ENCODE data around the gene CBFB. TPM values are rescaled to one million over a fixed set of nuclear protein-coding genes. Genes with fewer than 3 reads are reported as not detected.

CBFB gene
- total RNA-seq, 1 donor from 2014 or later = 61.3 TPM

GRCh38 chr16:67027046-67027445 lies 1.9 kb upstream of the CBFB start:
- no peaks in the 10 kb centered on the region for H3K36me3 Mint-ChIP-seq (ENCODE audit: low read depth)
- peak; percentile 40 for DNase-seq (ENCODE audit: low spot score)
- no peak for TF ChIP-seq CTCF (IDR thresholded peaks at IDR 0.05)
- H3K27me3 Mint-ChIP-seq (ENCODE audit: low read depth) = no peaks in the 10 kb centered on the region
- no peaks in the 10 kb centered on the region for H3K9me3 Mint-ChIP-seq (ENCODE audit: low read depth)
- H3K4me1 Mint-ChIP-seq (ENCODE audit: low read depth) = peaks cover 34% of the 10 kb centered on the region
- H3K4me3 Mint-ChIP-seq (ENCODE audit: unreplicated experiment) = no peak overlapping the region
- H3K27ac Mint-ChIP-seq (ENCODE audit: unreplicated experiment) = no peak overlapping the region

- DNase-seq (ENCODE audit: low spot score) = no peak
- no peaks in the 10 kb centered on the region for H3K36me3 Mint-ChIP-seq (ENCODE audit: low read depth)
- peak overlapping the region; percentile 83 for H3K27ac Mint-ChIP-seq (ENCODE audit: unreplicated experiment)
- peak overlapping the region; percentile 69 for H3K4me3 Mint-ChIP-seq (ENCODE audit: unreplicated experiment)
- H3K9me3 Mint-ChIP-seq (ENCODE audit: low read depth) = no peaks in the 10 kb centered on the region
- no peak for TF ChIP-seq CTCF (IDR thresholded peaks at IDR 0.05)
- no peaks in the 10 kb centered on the region for H3K27me3 Mint-ChIP-seq (ENCODE audit: low read depth)
- peaks cover 33% of the 10 kb centered on the region for H3K4me1 Mint-ChIP-seq (ENCODE audit: low read depth)
Measured at GRCh38 chr16:67028167-67028695, 718 bp upstream of the CBFB start.

- Mint-ChIP-seq H3K27ac (ENCODE audit: unreplicated experiment) (peak overlapping the region; percentile 85), H3K36me3 (ENCODE audit: low read depth) (peaks cover under 1% of the 10 kb centered on the region), H3K9me3 (ENCODE audit: low read depth) (no peaks in the 10 kb centered on the region), H3K4me3 (ENCODE audit: unreplicated experiment) (peak overlapping the region; percentile 87), H3K27me3 (ENCODE audit: low read depth) (no peaks in the 10 kb centered on the region), H3K4me1 (ENCODE audit: low read depth) (peaks cover 36% of the 10 kb centered on the region)
- DNase-seq (ENCODE audit: low spot score) = peak; percentile 77
- TF ChIP-seq CTCF (IDR thresholded peaks at IDR 0.05) = no peak
Measured at GRCh38 chr16:67029254-67030096, 526 bp downstream of the CBFB start.

GRCh38 chr16:67030221-67030962 lies 1.4 kb downstream of the CBFB start:
- H3K4me3 Mint-ChIP-seq (ENCODE audit: unreplicated experiment) = peak overlapping the region; percentile 87
- H3K4me1 Mint-ChIP-seq (ENCODE audit: low read depth) = peaks cover 42% of the 10 kb centered on the region
- no peak for TF ChIP-seq CTCF (IDR thresholded peaks at IDR 0.05)
- no peaks in the 10 kb centered on the region for H3K9me3 Mint-ChIP-seq (ENCODE audit: low read depth)
- peak overlapping the region; percentile 85 for H3K27ac Mint-ChIP-seq (ENCODE audit: unreplicated experiment)
- H3K36me3 Mint-ChIP-seq (ENCODE audit: low read depth) = peaks cover 1% of the 10 kb centered on the region
- no peaks in the 10 kb centered on the region for H3K27me3 Mint-ChIP-seq (ENCODE audit: low read depth)
- no peak for DNase-seq (ENCODE audit: low spot score)

- H3K4me3 Mint-ChIP-seq (ENCODE audit: unreplicated experiment) = no peak overlapping the region
- TF ChIP-seq CTCF (IDR thresholded peaks at IDR 0.05) = no peak
- peak overlapping the region; percentile 58 for H3K27ac Mint-ChIP-seq (ENCODE audit: unreplicated experiment)
- H3K27me3 Mint-ChIP-seq (ENCODE audit: low read depth) = no peaks in the 10 kb centered on the region
- no peaks in the 10 kb centered on the region for H3K9me3 Mint-ChIP-seq (ENCODE audit: low read depth)
- peaks cover 1% of the 10 kb centered on the region for H3K36me3 Mint-ChIP-seq (ENCODE audit: low read depth)
- no peak for DNase-seq (ENCODE audit: low spot score)
- peaks cover 57% of the 10 kb centered on the region for H3K4me1 Mint-ChIP-seq (ENCODE audit: low read depth)
Measured at GRCh38 chr16:67034487-67034886, 5.5 kb downstream of the CBFB start.
